BJ (cell line): ENCODE data around the gene PACS2. TPM values are rescaled to one million over a fixed set of nuclear protein-coding genes. Genes with fewer than 3 reads are reported as not detected.
"Not testable (repeated sequence)": the region's sequence is repeated elsewhere in the genome, so short reads cannot be mapped to it uniquely, and the experiment has no call there.

Experiments used
- CTCF ChIA-PET: fragments of 350-600 bp; formaldehyde crosslinking; extraction: SDS; loops from one replicate; lab custom pipeline; 2021; ENCODE audit warnings: antibody characterized with exemption, inconsistent platforms; lab: Yijun Ruan, JAX
- POLR2A ChIA-PET: fragments of 300-600 bp; sonication (Branson Sonifier 250); formaldehyde crosslinking; extraction: SDS; loops from one replicate; lab custom pipeline; 2021; ENCODE audit warnings: antibody characterized with exemption; lab: Charles Lee
- DNase-seq: peaks from one replicate; pipeline ENCODE4 v3.0.0-alpha.2; 2011; ENCODE audit warnings: low read depth
- H3K27me3 ChIP-seq: 2 replicates; pipeline ENCODE4 v1.6.0; 2011; ENCODE audit warnings: low read length; ENCODE audit not compliant: control insufficient read depth, insufficient read depth
- H3K36me3 ChIP-seq: 2 replicates; pipeline ENCODE4 v1.5.1; 2011; ENCODE audit warnings: low read length; ENCODE audit not compliant: control insufficient read depth, insufficient read depth
- H3K4me3 ChIP-seq: 2 replicates; pipeline ENCODE4 v1.5.1; 2011; ENCODE audit warnings: low read depth, mild to moderate bottlenecking, control low read depth, low read length
- polyA plus RNA-seq: library from polyadenylated mRNA; depleted of rRNA; stranded (reverse); fragments of >200 nt; gene quantifications from 2 replicates; pipeline ENCODE4 v1.2.3, GENCODE V29; 2011
- TF ChIP-seq, protein P1 (sequence below): IDR thresholded peaks from 2 replicates; pipeline ENCODE4 v1.5.1; 2011; ENCODE audit warnings: low read depth, mild to moderate bottlenecking, control low read depth, inconsistent platforms, low read length, moderate library complexity; ENCODE audit not compliant: insufficient read depth

The PACS2 gene
- polyA plus RNA-seq, 1 experiment = 21.4 TPM

DNA sequence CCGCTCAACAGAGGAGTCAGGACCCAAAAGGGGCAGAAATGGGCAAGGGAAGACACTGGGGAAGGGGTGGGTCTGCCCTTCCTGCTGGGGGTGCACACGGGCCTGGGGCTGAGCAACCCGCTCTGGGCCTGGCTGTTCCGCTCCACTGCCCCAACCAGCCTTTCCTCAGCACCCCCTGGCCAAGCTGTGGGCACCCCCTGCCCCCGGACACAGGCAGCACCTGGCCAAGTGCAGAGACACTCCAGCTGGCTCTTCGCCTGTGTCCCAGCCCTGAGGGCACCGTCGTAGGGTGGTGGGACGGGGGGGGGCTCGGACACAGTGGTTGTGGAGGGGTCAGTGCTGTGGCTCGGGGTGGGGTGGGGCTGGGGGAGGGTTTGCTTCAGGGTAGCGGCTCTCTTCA, 10.3 kb downstream of the PACS2 start:
- CTCF ChIA-PET = no interaction called here
- POLR2A ChIA-PET = no interaction called here
- TF ChIP-seq, protein P1, sequence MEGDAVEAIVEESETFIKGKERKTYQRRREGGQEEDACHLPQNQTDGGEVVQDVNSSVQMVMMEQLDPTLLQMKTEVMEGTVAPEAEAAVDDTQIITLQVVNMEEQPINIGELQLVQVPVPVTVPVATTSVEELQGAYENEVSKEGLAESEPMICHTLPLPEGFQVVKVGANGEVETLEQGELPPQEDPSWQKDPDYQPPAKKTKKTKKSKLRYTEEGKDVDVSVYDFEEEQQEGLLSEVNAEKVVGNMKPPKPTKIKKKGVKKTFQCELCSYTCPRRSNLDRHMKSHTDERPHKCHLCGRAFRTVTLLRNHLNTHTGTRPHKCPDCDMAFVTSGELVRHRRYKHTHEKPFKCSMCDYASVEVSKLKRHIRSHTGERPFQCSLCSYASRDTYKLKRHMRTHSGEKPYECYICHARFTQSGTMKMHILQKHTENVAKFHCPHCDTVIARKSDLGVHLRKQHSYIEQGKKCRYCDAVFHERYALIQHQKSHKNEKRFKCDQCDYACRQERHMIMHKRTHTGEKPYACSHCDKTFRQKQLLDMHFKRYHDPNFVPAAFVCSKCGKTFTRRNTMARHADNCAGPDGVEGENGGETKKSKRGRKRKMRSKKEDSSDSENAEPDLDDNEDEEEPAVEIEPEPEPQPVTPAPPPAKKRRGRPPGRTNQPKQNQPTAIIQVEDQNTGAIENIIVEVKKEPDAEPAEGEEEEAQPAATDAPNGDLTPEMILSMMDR = no peak
- Histone ChIP-seq H3K4me3 (no peak overlapping the region), H3K36me3 (peaks cover 3% of the 10 kb centered on the region; the same call in 1 of the 2 replicates), H3K27me3 (no peaks in the 10 kb centered on the region)
- no peak for DNase-seq

DNA sequence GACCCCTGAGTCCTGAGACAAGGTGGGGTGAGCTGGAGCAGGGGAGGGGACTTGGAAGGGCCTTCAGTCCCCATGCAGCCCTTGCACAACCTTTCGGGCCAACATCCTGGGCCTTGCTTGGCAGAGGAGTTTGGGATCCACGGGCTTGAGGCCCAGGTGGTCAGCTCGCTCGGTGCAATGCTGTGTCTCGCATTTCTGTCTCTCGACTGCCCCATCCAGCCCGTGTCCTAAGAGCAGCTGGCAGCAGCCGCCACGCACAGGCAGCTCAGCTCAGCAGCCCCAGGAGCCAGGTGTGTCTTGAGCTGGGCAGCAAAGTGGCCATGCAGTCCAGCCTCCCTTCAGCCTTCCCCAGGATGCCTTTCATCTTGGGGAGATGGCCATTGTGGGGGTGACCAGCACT, 10.8 kb downstream of the PACS2 start:
- Histone ChIP-seq H3K36me3 (peaks cover 3% of the 10 kb centered on the region; the same call in 1 of the 2 replicates), H3K4me3 (no peak overlapping the region), H3K27me3 (no peaks in the 10 kb centered on the region)
- ChIA-PET POLR2A (no interaction called here), CTCF (no interaction called here)
- TF ChIP-seq, protein P1 = no peak
- no peak for DNase-seq

DNA sequence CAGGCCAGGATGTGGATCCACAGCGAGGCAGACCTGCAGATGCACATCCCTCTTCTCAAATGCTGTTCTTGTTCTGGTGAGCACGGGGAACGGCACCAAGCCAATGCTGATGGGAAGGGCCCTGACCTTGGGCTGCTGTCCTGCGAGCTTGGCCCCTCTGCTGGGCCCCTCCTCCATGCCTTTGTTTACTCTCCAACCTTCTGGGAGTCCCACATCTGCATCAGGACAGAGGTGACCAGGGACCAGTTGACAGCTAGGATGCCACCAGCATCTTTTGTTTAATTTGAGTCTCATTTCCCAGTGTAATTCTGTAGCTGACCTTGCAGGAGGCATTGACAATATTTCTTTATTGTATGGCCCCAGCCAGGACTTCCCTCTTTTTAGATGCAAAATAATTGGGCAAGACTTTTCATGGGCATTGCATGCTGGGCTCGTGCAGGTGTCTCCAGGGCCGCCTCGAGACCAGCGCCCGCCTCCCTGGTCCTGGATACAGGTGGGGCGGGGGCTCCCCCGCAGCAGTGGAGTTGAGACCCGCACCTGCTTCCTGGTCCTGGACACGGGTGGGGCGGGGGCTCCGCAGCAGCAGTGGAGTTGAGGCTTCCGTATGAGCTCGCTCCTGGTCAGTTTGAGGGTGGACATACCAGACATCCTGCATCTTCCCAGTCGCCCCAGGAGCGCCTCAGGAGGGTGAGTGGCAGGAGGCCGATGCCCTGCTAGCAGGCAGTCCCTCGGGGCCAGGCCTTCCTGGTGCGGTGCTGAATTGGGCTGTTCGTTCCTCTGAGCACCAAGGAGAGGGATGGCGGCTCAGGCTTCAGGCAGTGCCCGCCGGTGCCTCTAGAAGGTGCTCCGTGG, 11.4 kb downstream of the PACS2 start:
- DNase-seq = no peak
- peaks cover 3% of the 10 kb centered on the region; the same call in 1 of the 2 replicates for H3K36me3 ChIP-seq
- H3K4me3 ChIP-seq = no peak overlapping the region
- no peaks in the 10 kb centered on the region for H3K27me3 ChIP-seq
- ChIA-PET CTCF (interaction anchor here (1.2 kb wide), 1 partner anchor 13 kb away, joined by 3 read pairs; no protein-coding TSS in a partner anchor), POLR2A (no interaction called here)
- TF ChIP-seq, protein P1 = no peak

DNA sequence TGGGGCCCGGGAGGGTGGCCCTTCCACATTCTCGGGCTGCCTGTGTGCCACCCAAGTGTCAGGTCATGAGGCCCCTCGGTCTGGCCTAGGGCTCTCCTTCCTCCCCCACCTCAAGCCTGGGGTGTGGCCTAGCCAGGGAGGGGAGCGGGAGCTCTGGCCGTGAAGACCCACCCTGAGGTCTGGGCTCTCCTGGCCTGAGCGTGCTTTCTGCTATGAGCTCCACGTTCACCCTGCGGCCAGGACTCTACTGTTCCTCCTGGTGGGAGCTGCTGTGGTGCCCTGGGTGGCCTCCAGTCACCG, 12.0 kb downstream of the PACS2 start:
- TF ChIP-seq, protein P1 = no peak
- no peak overlapping the region for H3K4me3 ChIP-seq
- ChIA-PET CTCF (interaction anchor here (1.2 kb wide), 1 partner anchor 13 kb away, joined by 3 read pairs; no protein-coding TSS in a partner anchor), POLR2A (no interaction called here)
- peaks cover 3% of the 10 kb centered on the region; the same call in 1 of the 2 replicates for H3K36me3 ChIP-seq
- H3K27me3 ChIP-seq = no peaks in the 10 kb centered on the region
- no peak for DNase-seq

DNA sequence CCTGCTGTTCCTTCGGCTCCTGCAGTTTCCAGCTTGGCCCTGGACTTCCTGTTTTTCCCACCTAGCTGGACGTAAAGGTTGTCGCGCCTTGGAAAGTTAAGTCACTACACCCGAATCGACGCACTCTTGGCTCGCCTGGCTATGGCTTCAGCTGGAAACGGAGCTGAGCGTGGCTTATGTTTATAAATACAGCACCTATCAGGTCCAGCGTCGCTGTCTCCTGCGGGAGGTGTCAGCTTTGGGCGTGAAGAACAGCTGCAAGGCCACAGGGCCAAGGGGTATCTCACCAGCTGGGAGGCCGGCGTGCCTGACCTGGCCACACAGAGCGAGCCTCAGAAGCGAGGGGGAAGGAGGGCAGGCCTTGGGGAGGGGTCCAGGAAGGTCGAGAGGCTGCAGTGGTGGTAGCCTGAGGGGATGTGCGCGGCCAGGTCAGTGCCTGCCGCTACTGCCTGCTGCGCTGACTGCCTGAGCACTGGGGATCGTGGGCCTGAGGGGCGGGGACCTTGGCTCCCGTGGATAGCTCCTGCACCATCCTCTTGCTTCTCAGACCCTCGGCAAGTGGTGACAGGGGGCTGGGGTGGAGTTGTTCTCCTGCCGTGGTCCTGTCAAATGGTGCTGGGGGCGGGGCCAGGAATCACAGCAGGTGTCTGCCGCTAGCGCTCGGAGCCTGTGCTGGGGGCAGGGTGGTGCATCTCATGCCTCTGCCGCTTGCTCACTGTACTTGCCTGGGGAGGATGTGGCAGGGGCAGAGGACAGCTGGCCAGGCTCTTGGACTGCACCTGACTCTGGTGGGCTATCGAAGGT, 12.5 kb downstream of the PACS2 start:
- CTCF ChIA-PET = interaction anchor here (1.2 kb wide), 1 partner anchor 14 kb away, joined by 3 read pairs; no protein-coding TSS in a partner anchor
- Histone ChIP-seq H3K4me3 (no peak overlapping the region), H3K36me3 (peaks cover 3% of the 10 kb centered on the region; the same call in 1 of the 2 replicates), H3K27me3 (no peaks in the 10 kb centered on the region)
- DNase-seq = no peak
- TF ChIP-seq, protein P1 = no peak
- POLR2A ChIA-PET = no interaction called here

DNA sequence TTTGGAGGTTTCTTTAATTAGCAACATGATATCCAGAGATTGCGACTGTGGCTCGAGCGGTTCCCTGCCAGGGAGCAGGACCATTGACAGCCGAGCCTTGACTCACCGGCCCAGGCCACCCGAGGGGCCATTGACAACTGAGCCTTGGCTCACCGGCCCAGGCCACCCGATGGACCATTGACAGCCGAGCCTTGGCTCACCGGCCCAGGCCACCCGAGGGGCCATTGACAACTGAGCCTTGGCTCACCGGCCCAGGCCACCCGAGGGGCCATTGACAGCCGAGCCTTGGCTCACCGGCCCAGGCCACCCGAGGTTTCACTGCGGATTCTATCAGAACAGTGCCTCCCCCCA, 13.1 kb downstream of the PACS2 start:
- CTCF ChIA-PET, DNase-seq, H3K36me3 ChIP-seq, POLR2A ChIA-PET, H3K4me3 ChIP-seq, H3K27me3 ChIP-seq: not testable (repeated sequence)
